ENCODE measurements around the gene CPD. TPM values are rescaled to one million over a fixed set of nuclear protein-coding genes. Genes with fewer than 3 reads are reported as not detected.

Gene CPD
- total and polyA plus RNA-seq, 7 donors: 3.9 to 99.5 (median 33.7) TPM

- Histone ChIP-seq H3K4me1 (no peaks in the 10 kb centered on the region), H3K36me3 (no peaks in the 10 kb centered on the region), H3K27ac (peak overlapping the region in 1 of 4 donors; percentile 42), H3K4me3 (no peak overlapping the region), H3K27me3 (no peaks in the 10 kb centered on the region), H3K9me3 (no peaks in the 10 kb centered on the region)
- intact Hi-C loops (cut with DNase I): no loop called here
- TF ChIP-seq POLR2AphosphoS5 (IDR thresholded peaks at IDR 0.05) (no peak), EP300 (IDR thresholded peaks at IDR 0.05) (no peak), POLR2A (IDR thresholded peaks at IDR 0.05) (no peak), CTCF (IDR thresholded peaks at IDR 0.05) (no peak)
- WGBS, 2 donors: 84 to 88% methylated on average over 13 of the region's 13 CpGs
- DNase-seq: no peak
Observed at GRCh38 chr17:30368912-30369720, 9.6 kb upstream of the CPD start.

- H3K27me3 ChIP-seq: no peaks in the 10 kb centered on the region
- TF ChIP-seq POLR2A (IDR thresholded peaks at IDR 0.05): no peak
- TF ChIP-seq EP300 (IDR thresholded peaks at IDR 0.05): no peak
- TF ChIP-seq CTCF (IDR thresholded peaks at IDR 0.05): no peak
- TF ChIP-seq POLR2AphosphoS5 (IDR thresholded peaks at IDR 0.05): no peak
- H3K4me1 ChIP-seq: no peaks in the 10 kb centered on the region
- no peaks in the 10 kb centered on the region for H3K36me3 ChIP-seq
- no peaks in the 10 kb centered on the region for H3K9me3 ChIP-seq
- H3K4me3 ChIP-seq: no peak overlapping the region
- DNase-seq: no peak
- intact Hi-C loops (cut with DNase I): no loop called here
- H3K27ac ChIP-seq: peak overlapping the region in 1 of 4 donors; percentile 42
Observed at GRCh38 chr17:30369995-30370394, 8.7 kb upstream of the CPD start.

- no peak overlapping the region for H3K4me3 ChIP-seq
- intact Hi-C loops (cut with DNase I): no loop called here
- WGBS, 2 donors: 83 to 90% methylated on average over 2 of the region's 2 CpGs
- H3K4me1 ChIP-seq: peaks cover 0 to 1% (median 0%) of the 10 kb centered on the region in 4 donors
- H3K27ac ChIP-seq: no peak overlapping the region
- no peak for DNase-seq
- no peaks in the 10 kb centered on the region for H3K27me3 ChIP-seq
- H3K36me3 ChIP-seq: no peaks in the 10 kb centered on the region
- no peaks in the 10 kb centered on the region for H3K9me3 ChIP-seq
- no peak for TF ChIP-seq EP300 (IDR thresholded peaks at IDR 0.05)
- TF ChIP-seq POLR2A (IDR thresholded peaks at IDR 0.05): no peak
- TF ChIP-seq POLR2AphosphoS5 (IDR thresholded peaks at IDR 0.05): no peak
- no peak for TF ChIP-seq CTCF (IDR thresholded peaks at IDR 0.05)
Observed at GRCh38 chr17:30372755-30373154, 6.0 kb upstream of the CPD start.

- Histone ChIP-seq H3K4me3 (no peak overlapping the region), H3K27me3 (no peaks in the 10 kb centered on the region), H3K36me3 (no peaks in the 10 kb centered on the region), H3K27ac (no peak overlapping the region), H3K4me1 (peaks cover 0 to 22% (median 10%) of the 10 kb centered on the region in 4 donors), H3K9me3 (no peaks in the 10 kb centered on the region)
- 82 to 90% methylated on average over 1 of the region's 1 CpG for WGBS, 2 donors
- intact Hi-C loops (cut with DNase I): loop anchor here (5.0 kb wide), 1 partner anchor 258 kb away; the partner anchor contains the start of gene NSRP1
- DNase-seq: no peak
- TF ChIP-seq EP300 (IDR thresholded peaks at IDR 0.05) (no peak), POLR2A (IDR thresholded peaks at IDR 0.05) (no peak), CTCF (IDR thresholded peaks at IDR 0.05) (no peak), POLR2AphosphoS5 (IDR thresholded peaks at IDR 0.05) (no peak)
Observed at GRCh38 chr17:30375661-30376060, 3.1 kb upstream of the CPD start.

Data from sigmoid colon (tissue), 7 donors.